Fibroblast of lung (primary cell): ENCODE results near the gene KIAA1614.

Experiments
- CTCF ChIP-seq, 2 donors: IDR thresholded peaks in 1 of 2; conservative IDR thresholded peaks in 1 of 2; 1 replicate in 1 of 2; 2 replicates in 1 of 2; pipeline ENCODE4 v1.5.1; 2011 to 2012; ENCODE audit warnings: low read length in 2 of 2, control low read depth in 1 of 2, inconsistent platforms in 1 of 2, low read depth in 1 of 2, mild to moderate bottlenecking in 1 of 2
- EZH2 ChIP-seq: IDR thresholded peaks from 2 replicates; pipeline ENCODE4 v1.5.1; 2012; ENCODE audit warnings: low read length, control low read depth, mild to moderate bottlenecking; ENCODE audit errors: missing control alignments

- TF ChIP-seq CTCF (conservative IDR thresholded peaks at IDR 0.05 in 1 of 2, IDR thresholded peaks at IDR 0.05 in 1 of 2; ENCODE audit: low read depth in 1 of 2, low read length in 2 of 2) (no peak), EZH2 (no peak)
Measured at GRCh38 chr1:180966744-180967536, 54.2 kb downstream of the KIAA1614 start.
